CD14-positive monocyte (primary cell): ENCODE measurements around the gene JARID2. TPM values are rescaled to one million over a fixed set of nuclear protein-coding genes. Genes with fewer than 3 reads are reported as not detected.
A peak's percentile ranks its signal among the peaks of the same experiment; 100 is the strongest.

Source experiments
- DNase-seq, 3 donors: peaks; one replicate each; pipeline ENCODE4 v3.0.0-alpha.2; 2011 to 2022
- H2AFZ ChIP-seq: 2 replicates; pipeline ENCODE4 v1.6.0; 2012; ENCODE audit warnings: mild to moderate bottlenecking, low read depth, low read length, inconsistent platforms; ENCODE audit not compliant: insufficient read depth, poor library complexity, severe bottlenecking
- H3K27ac ChIP-seq, 2 donors: 1 replicate in 1 of 2; 2 replicates in 1 of 2; pipeline ENCODE4 v1.5.1; 2012 to 2013; ENCODE audit warnings: low read length in 2 of 2, control low read depth in 1 of 2, inconsistent platforms in 1 of 2, low read depth in 1 of 2, mild to moderate bottlenecking in 1 of 2
- H3K27me3 ChIP-seq, 2 donors: one replicate each; pipeline versions ENCODE4 v1.6.0 to v1.6.1; 2011 to 2013; ENCODE audit warnings: low read length in 2 of 2; ENCODE audit not compliant: control insufficient read depth in 2 of 2, insufficient read depth in 2 of 2
- H3K36me3 ChIP-seq, 2 donors: replicated peaks in 1 of 2; 1 replicate in 1 of 2; 2 replicates in 1 of 2; pipeline versions ENCODE4 v1.5.1 to v1.6.1; 2012 to 2013; ENCODE audit warnings: low read length in 2 of 2, control low read depth in 1 of 2, inconsistent platforms in 1 of 2, mild to moderate bottlenecking in 1 of 2; ENCODE audit not compliant: insufficient read depth in 2 of 2, control insufficient read depth in 1 of 2
- H3K4me1 ChIP-seq, 2 donors: 1 replicate in 1 of 2; 2 replicates in 1 of 2; pipeline versions ENCODE4 v1.5.1 to v1.6.1; 2012 to 2013; ENCODE audit warnings: low read length in 2 of 2, control low read depth in 1 of 2, inconsistent platforms in 1 of 2, mild to moderate bottlenecking in 1 of 2, moderate library complexity in 1 of 2; ENCODE audit not compliant: insufficient read depth in 2 of 2, control insufficient read depth in 1 of 2
- H3K4me2 ChIP-seq: replicated peaks from 2 replicates; pipeline ENCODE3; 2012; ENCODE audit warnings: low read length, moderate library complexity, mild to moderate bottlenecking; ENCODE audit not compliant: poor library complexity, severe bottlenecking; ENCODE audit errors: extremely low read depth
- H3K4me3 ChIP-seq, 3 experiments: fragments of 200-600 bp in 1 of 3; sonication (generic) in 1 of 3; replicated peaks in 1 of 3; 1 replicate in 2 of 3; 2 replicates in 1 of 3; pipeline ENCODE4 v1.5.1; 2011 to 2013; ENCODE audit warnings: low read length in 3 of 3, mild to moderate bottlenecking in 3 of 3, control low read depth in 2 of 3, low read depth in 2 of 3, inconsistent platforms in 1 of 3, moderate library complexity in 1 of 3
- H3K79me2 ChIP-seq: 2 replicates; pipeline ENCODE4 v1.6.0; 2012; ENCODE audit warnings: mild to moderate bottlenecking, control low read depth, inconsistent platforms, low read length, moderate library complexity; ENCODE audit not compliant: insufficient read depth
- H3K9ac ChIP-seq: 2 replicates; pipeline ENCODE4 v1.6.0; 2017; ENCODE audit warnings: low read length, mild to moderate bottlenecking; ENCODE audit not compliant: insufficient read depth, poor library complexity, severe bottlenecking
- H3K9me3 ChIP-seq, 2 donors: replicated peaks in 1 of 2; 1 replicate in 1 of 2; 2 replicates in 1 of 2; pipeline versions ENCODE4 v1.5.1 to v1.6.1; 2012 to 2013; ENCODE audit warnings: low read length in 2 of 2, control low read depth in 1 of 2; ENCODE audit not compliant: control insufficient read depth in 1 of 2, insufficient read depth in 1 of 2
- H4K20me1 ChIP-seq: 2 replicates; pipeline ENCODE4 v1.6.0; 2012; ENCODE audit warnings: mild to moderate bottlenecking, low read length, control low read depth, moderate library complexity; ENCODE audit not compliant: insufficient read depth
- H3K27ac Mint-ChIP-seq, 7 donors: one replicate each; pipeline ENCODE4 v1.8.0; 2020; ENCODE audit warnings: mild to moderate bottlenecking in 7 of 7, mixed read lengths in 7 of 7, moderate library complexity in 6 of 7, inconsistent platforms in 2 of 7
- H3K27me3 Mint-ChIP-seq, 3 donors: one replicate each; pipeline ENCODE4 v1.8.0; 2021 to 2022; ENCODE audit warnings: low read depth in 3 of 3, mild to moderate bottlenecking in 3 of 3, mixed read lengths in 3 of 3, moderate library complexity in 3 of 3, inconsistent platforms in 1 of 3
- H3K36me3 Mint-ChIP-seq, 2 donors: one replicate each; pipeline ENCODE4 v1.8.0; 2020; ENCODE audit warnings: mixed read lengths in 2 of 2, inconsistent platforms in 1 of 2, mild to moderate bottlenecking in 1 of 2
- H3K4me1 Mint-ChIP-seq: one replicate; pipeline ENCODE4 v1.8.0; 2020; ENCODE audit warnings: mild to moderate bottlenecking, mixed read lengths
- H3K4me3 Mint-ChIP-seq, 2 donors: one replicate each; pipeline ENCODE4 v1.8.0; 2020; ENCODE audit warnings: mild to moderate bottlenecking in 2 of 2, mixed read lengths in 2 of 2, moderate library complexity in 1 of 2
- H3K9me3 Mint-ChIP-seq, 7 donors: one replicate each; pipeline ENCODE4 v1.8.0; 2020 to 2022; ENCODE audit warnings: mixed read lengths in 7 of 7, mild to moderate bottlenecking in 6 of 7, moderate library complexity in 6 of 7, inconsistent platforms in 2 of 7
- CTCF ChIP-seq: fragments of 200-600 bp; IDR thresholded peaks from one replicate; pipeline ENCODE4 v1.8.0; 2022; ENCODE audit warnings: antibody characterized with exemption, mild to moderate bottlenecking
- WGBS: methylation state at CpG from one replicate; pipeline ENCODE4 v1.1.5; 2013; ENCODE audit warnings: missing lambda C conversion rate; ENCODE audit not compliant: insufficient coverage; 5-methylcytosine and 5-hydroxymethylcytosine counted together
- intact Hi-C, 2 donors: fragments of 100-400 bp; cut with micrococcal nuclease; formaldehyde crosslinking; loops; one replicate each; pipeline versions ENCODE4 v1.15.0 to v1.15.1; 2023
- polyA plus RNA-seq, 3 donors: library from polyadenylated mRNA; depleted of rRNA in 1 of 3; unstranded in 2 of 3; stranded (reverse) in 1 of 3; fragments of 300-500 nt in 2 of 3; fragments of >200 nt in 1 of 3; fragmentation: Illumina TruSeq in 2 of 3; gene quantifications; 1 replicate in 2 of 3; 2 replicates in 1 of 3; pipeline ENCODE4 v1.2.3, GENCODE V29; 2012 to 2021

JARID2 gene
- polyA plus RNA-seq, 3 donors, result 6.8 to 17.5 (median 12.5) TPM

DNA sequence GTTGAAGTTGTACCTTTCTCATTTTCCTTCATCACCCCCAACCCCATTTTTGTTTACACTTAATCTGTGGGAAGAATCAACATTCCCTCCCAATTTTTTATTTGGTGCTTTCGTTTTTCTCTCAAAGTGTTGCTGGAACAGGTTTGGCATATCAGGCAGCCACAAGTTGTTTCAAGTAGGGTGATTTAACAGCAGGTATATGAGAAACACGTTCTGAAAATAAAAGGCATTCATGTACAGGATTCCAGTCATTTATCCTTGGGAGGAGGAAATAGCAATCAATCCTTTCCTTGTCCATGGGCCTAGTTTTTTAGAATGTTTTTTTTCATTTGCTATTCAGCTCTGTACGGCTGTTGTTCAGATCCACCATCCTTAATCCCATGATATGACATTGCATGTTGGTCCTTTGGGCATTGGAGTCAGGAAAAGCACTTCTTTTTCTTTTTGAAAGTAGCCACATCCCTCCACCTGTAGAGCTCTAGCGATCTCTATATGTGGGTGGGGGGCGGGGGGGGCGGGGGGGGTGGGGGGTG, 120.2 kb downstream of the JARID2 start:
- peaks cover 98% of the 10 kb centered on the region for H4K20me1 ChIP-seq
- DNase-seq, result no peak
- H3K79me2 ChIP-seq, result peaks cover 97% of the 10 kb centered on the region
- intact Hi-C loops, result loop anchor here in 1 of 2 donors (10.0 kb wide), 1 partner anchor 59 kb away; no protein-coding TSS in a partner anchor
- WGBS, result no CpG with 5 or more reads among the region's 6 CpGs
- Mint-ChIP-seq H3K4me3 (no peak overlapping the region), H3K9me3 (no peaks in the 10 kb centered on the region), H3K36me3 (peaks cover 6 to 12% of the 10 kb centered on the region in 2 donors), H3K4me1 (peaks cover 45% of the 10 kb centered on the region), H3K27ac (peak overlapping the region in 3 of 7 donors; percentile 62 to 89 (median 83)), H3K27me3 (no peaks in the 10 kb centered on the region)
- no peaks in the 10 kb centered on the region for H3K36me3 ChIP-seq
- no peak overlapping the region for H2AFZ ChIP-seq
- peaks cover 85 to 91% of the 10 kb centered on the region in 2 donors for H3K4me1 ChIP-seq
- H3K9ac ChIP-seq, result peak overlapping the region; percentile 2
- no peak for TF ChIP-seq CTCF
- H3K27me3 ChIP-seq, result no peaks in the 10 kb centered on the region
- peak overlapping the region; percentile 51 for H3K4me2 ChIP-seq
- H3K27ac ChIP-seq, result peak overlapping the region in 1 of 2 donors; percentile 75
- peak overlapping the region in 1 of 3 experiments; percentile 36 for H3K4me3 ChIP-seq
- H3K9me3 ChIP-seq, result no peaks in the 10 kb centered on the region

GRCh38 chr6:15366879-15367278, 121.0 kb downstream of the JARID2 start:
- peaks cover 53% of the 10 kb centered on the region for H3K4me1 Mint-ChIP-seq

More at GRCh38 chr6:15366879-15367278, 121.0 kb downstream of the JARID2 start:
- H3K9me3 Mint-ChIP-seq, result no peaks in the 10 kb centered on the region
- no peak for DNase-seq
- intact Hi-C loops, result loop anchor here in 1 of 2 donors (10.0 kb wide), 1 partner anchor 58 kb away; no protein-coding TSS in a partner anchor
- H3K4me3 Mint-ChIP-seq, result peak overlapping the region in 1 of 2 donors; percentile 12
- H3K27me3 Mint-ChIP-seq, result no peaks in the 10 kb centered on the region
- WGBS, result 60% methylated on average over 1 of the region's 2 CpGs
- Histone ChIP-seq H3K4me2 (no peak overlapping the region), H2AFZ (no peak overlapping the region), H3K4me1 (peaks cover 89 to 91% of the 10 kb centered on the region in 2 donors), H4K20me1 (peaks cover 98% of the 10 kb centered on the region), H3K27ac (peak overlapping the region in 1 of 2 donors; percentile 90), H3K9ac (no peak overlapping the region), H3K79me2 (peaks cover 97% of the 10 kb centered on the region), H3K27me3 (no peaks in the 10 kb centered on the region), H3K36me3 (no peaks in the 10 kb centered on the region), H3K9me3 (no peaks in the 10 kb centered on the region), H3K4me3 (no peak overlapping the region)
- TF ChIP-seq CTCF, result no peak
- H3K36me3 Mint-ChIP-seq, result peaks cover 9 to 18% of the 10 kb centered on the region in 2 donors
- peak overlapping the region in 4 of 7 donors; percentile 10 to 95 (median 90) for H3K27ac Mint-ChIP-seq
